ENCODE data around the gene CNTNAP2.

DNA sequence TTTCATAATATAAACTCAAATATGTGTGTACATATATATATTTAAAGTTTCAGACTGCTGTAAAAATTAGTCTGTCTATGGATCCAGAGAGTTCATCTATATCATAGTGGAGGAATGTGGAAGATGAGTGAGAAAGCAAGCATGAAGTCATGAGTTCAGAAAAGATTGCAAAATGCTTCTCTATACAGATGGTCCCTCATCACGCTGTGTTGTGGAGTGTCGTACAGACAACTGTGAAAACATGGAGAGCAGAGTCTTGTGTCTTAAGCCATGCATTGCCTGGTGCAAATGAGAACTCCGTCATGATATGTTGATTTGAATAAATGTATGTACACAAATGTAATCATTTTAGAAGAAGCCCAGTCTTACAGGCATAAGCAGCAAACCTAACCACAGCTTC is 316.9 kb downstream of the CNTNAP2 start:
- TF ChIP-seq, protein P1, sequence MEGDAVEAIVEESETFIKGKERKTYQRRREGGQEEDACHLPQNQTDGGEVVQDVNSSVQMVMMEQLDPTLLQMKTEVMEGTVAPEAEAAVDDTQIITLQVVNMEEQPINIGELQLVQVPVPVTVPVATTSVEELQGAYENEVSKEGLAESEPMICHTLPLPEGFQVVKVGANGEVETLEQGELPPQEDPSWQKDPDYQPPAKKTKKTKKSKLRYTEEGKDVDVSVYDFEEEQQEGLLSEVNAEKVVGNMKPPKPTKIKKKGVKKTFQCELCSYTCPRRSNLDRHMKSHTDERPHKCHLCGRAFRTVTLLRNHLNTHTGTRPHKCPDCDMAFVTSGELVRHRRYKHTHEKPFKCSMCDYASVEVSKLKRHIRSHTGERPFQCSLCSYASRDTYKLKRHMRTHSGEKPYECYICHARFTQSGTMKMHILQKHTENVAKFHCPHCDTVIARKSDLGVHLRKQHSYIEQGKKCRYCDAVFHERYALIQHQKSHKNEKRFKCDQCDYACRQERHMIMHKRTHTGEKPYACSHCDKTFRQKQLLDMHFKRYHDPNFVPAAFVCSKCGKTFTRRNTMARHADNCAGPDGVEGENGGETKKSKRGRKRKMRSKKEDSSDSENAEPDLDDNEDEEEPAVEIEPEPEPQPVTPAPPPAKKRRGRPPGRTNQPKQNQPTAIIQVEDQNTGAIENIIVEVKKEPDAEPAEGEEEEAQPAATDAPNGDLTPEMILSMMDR (IDR thresholded peaks at IDR 0.05), result no peak
- no peak for TF ChIP-seq POLR2A (IDR thresholded peaks at IDR 0.05)

Data from suprapubic skin (tissue), 3 donors.